Left hindlimb (tissue), 1 donor: ENCODE results near the gene AKT1.

ENCODE experiments used
- DNase-seq: peaks from one replicate; pipeline ENCODE4 v3.0.0-alpha.2; 2018

AKT1 gene

DNA sequence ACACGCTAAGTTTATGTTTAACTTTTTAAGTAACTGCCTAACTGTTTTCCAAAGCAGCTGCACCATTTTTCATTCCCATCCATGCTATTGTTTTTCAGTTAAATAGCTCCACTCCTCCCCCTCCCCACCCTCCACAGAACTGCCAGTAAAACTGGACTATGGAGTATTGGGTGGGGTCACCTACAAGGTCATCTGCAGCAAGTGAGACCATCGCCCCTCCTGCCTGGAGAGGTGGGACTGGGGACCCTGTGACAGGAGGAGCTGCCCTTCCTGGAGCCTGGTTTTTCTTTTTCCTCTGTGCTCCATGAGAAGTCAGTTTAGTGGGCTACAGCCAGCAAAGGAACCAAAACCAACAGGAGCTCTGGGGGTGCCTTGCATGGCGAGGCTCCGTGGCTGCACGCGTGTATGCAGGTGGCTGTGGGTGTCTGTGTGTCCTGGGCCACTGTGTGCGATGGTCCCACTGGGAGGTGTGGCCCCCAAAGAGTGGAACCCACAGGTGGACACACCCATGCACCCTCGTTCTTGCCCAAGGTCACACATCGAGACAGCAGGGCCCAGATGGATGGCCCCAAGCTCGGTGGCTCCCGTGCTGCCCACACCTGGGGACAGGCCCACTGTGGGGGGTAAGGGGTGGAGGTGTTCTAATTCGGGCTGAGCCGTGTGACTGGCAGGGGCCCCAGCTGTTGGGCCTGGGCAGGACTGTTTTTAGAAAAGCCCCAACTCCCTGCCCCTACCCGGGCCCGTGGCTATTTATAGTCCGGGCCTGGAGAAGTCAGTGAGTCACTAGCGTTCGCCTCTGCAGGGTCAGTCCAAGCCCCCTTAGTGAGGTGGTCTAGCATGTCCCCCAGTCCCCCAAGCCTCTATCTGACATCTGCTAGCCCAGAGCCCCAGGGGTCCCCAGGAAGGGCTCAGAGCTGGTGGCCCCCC, 73.8 kb downstream of the AKT1 start:
- no peak for DNase-seq
